Measurements from ENCODE around the gene CXCL11. TPM values are rescaled to one million over a fixed set of nuclear protein-coding genes. Genes with fewer than 3 reads are reported as not detected.

CXCL11 gene
- total RNA-seq, 4 donors from 2014 or later = 1.3 to 1.6 TPM; not detected in 2

- ATAC-seq (ENCODE audit: low FRiP score) (no peak), DNase-seq (ENCODE audit: low spot score) (no peak)
- no peak for TF ChIP-seq CTCF (IDR thresholded peaks at IDR 0.05)
Measured at GRCh38 chr4:76072760-76073159, 36.9 kb upstream of the CXCL11 start.

GRCh38 chr4:76067652-76068286 is 31.9 kb upstream of the CXCL11 start:
- ATAC-seq (ENCODE audit: low FRiP score) (no peak), DNase-seq (ENCODE audit: low spot score) (peak; percentile 57)
- TF ChIP-seq CTCF (IDR thresholded peaks at IDR 0.05) = peak in 1 of 3 donors; percentile 28

- no peak for TF ChIP-seq CTCF (IDR thresholded peaks at IDR 0.05)
- ATAC-seq (ENCODE audit: low FRiP score) = peak; percentile 28
- DNase-seq (ENCODE audit: low spot score) = no peak
Measured at GRCh38 chr4:76066546-76066945, 30.7 kb upstream of the CXCL11 start.

- no peak for TF ChIP-seq CTCF (IDR thresholded peaks at IDR 0.05)
- DNase-seq (ENCODE audit: low spot score) (no peak), ATAC-seq (ENCODE audit: low FRiP score) (no peak)
Measured at GRCh38 chr4:76061982-76062381, 26.1 kb upstream of the CXCL11 start.

- no peak for TF ChIP-seq CTCF (IDR thresholded peaks at IDR 0.05)
- ATAC-seq (ENCODE audit: low FRiP score) = no peak
Measured at GRCh38 chr4:76061421-76061820, 25.6 kb upstream of the CXCL11 start.

GRCh38 chr4:76060506-76060905 is 24.6 kb upstream of the CXCL11 start:
- TF ChIP-seq CTCF (IDR thresholded peaks at IDR 0.05) = no peak
- ATAC-seq (ENCODE audit: low FRiP score) (no peak), DNase-seq (ENCODE audit: low spot score) (no peak)

More at GRCh38 chr4:76061421-76061820, 25.6 kb upstream of the CXCL11 start:
- DNase-seq (ENCODE audit: low spot score) = no peak

GRCh38 chr4:76059750-76060149 is 23.9 kb upstream of the CXCL11 start:
- ATAC-seq (ENCODE audit: low FRiP score) (no peak), DNase-seq (ENCODE audit: low spot score) (no peak)
- TF ChIP-seq CTCF (IDR thresholded peaks at IDR 0.05) = no peak
